ENCODE data around the gene MYOCOS. TPM values are rescaled to one million over a fixed set of nuclear protein-coding genes. Genes with fewer than 3 reads are reported as not detected.

MYOCOS gene
- total RNA-seq, 1 donor from 2014 or later = not detected

GRCh38 chr1:171674431-171675405 is 52.7 kb downstream of the MYOCOS start:
- Mint-ChIP-seq H3K27ac (no peak overlapping the region), H3K27me3 (no peaks in the 10 kb centered on the region), H3K9me3 (no peaks in the 10 kb centered on the region), H3K4me3 (no peak overlapping the region), H3K4me1 (ENCODE audit: unreplicated experiment) (no peaks in the 10 kb centered on the region), H3K36me3 (no peaks in the 10 kb centered on the region)
- no peak for DNase-seq (ENCODE audit: extremely low spot score, unreplicated experiment)
- TF ChIP-seq CTCF (conservative IDR thresholded peaks at IDR 0.05) = no peak

Other genes with a start within 250 kb of the MYOCOS start
- gene PRRC2C, start 136.7 kb upstream of the MYOCOS start, total RNA-seq (ENCODE audit: low replicate concordance) = 172 and 194 TPM in 2 replicates
- not detected in 2 replicates for gene MYOC, start 30.4 kb downstream of the MYOCOS start, total RNA-seq (ENCODE audit: low replicate concordance)
- 10.2 TPM in 2 replicates for gene VAMP4, start 119.8 kb downstream of the MYOCOS start, total RNA-seq (ENCODE audit: low replicate concordance)
- gene METTL13, start 159.4 kb downstream of the MYOCOS start, total RNA-seq (ENCODE audit: low replicate concordance) = 32.9 and 39.8 TPM in 2 replicates
- 1.2 and 2.1 TPM in 2 replicates for gene DNM3, start 219.3 kb downstream of the MYOCOS start, total RNA-seq (ENCODE audit: low replicate concordance)